ENCODE results near the gene TANGO6. TPM values are rescaled to one million over a fixed set of nuclear protein-coding genes. Genes with fewer than 3 reads are reported as not detected.
A peak's percentile ranks its signal among the peaks of the same experiment; 100 is the strongest.

Gene TANGO6
- total and polyA plus RNA-seq, 3 donors from 2014 or later, result 23.1 to 41.3 (median 39.4) TPM

DNA sequence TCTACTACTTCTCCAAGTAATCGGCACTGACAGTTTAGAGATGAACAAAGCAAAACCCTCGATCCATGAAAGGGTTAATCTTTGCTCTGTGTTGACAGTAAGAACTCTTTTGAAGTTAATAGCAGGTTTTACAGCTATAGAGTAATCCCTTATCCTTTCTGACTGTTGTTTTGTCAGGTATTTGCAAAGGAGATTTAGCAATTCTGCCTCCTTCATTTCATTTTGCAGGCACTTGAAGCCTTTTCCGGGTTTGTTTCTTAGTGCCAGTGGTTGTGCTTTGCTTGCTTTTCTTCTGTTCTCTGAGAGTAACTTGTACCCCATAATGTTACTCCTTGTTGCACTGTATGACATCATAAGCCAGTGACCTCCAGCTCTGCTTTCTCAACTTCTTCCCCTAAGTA lies 64.5 kb downstream of the TANGO6 start:
- Histone ChIP-seq H3K36me3 (ENCODE audit: low read depth, missing control alignments) (no peaks in the 10 kb centered on the region), H3K27me3 (no peaks in the 10 kb centered on the region), H3K4me3 (no peak overlapping the region), H3K27ac (peak overlapping the region in 1 of 2 donors; percentile 54), H3K4me1 (peaks cover 8% of the 10 kb centered on the region), H3K9me3 (no peaks in the 10 kb centered on the region)
- TF ChIP-seq, protein P1, sequence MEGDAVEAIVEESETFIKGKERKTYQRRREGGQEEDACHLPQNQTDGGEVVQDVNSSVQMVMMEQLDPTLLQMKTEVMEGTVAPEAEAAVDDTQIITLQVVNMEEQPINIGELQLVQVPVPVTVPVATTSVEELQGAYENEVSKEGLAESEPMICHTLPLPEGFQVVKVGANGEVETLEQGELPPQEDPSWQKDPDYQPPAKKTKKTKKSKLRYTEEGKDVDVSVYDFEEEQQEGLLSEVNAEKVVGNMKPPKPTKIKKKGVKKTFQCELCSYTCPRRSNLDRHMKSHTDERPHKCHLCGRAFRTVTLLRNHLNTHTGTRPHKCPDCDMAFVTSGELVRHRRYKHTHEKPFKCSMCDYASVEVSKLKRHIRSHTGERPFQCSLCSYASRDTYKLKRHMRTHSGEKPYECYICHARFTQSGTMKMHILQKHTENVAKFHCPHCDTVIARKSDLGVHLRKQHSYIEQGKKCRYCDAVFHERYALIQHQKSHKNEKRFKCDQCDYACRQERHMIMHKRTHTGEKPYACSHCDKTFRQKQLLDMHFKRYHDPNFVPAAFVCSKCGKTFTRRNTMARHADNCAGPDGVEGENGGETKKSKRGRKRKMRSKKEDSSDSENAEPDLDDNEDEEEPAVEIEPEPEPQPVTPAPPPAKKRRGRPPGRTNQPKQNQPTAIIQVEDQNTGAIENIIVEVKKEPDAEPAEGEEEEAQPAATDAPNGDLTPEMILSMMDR (IDR thresholded peaks at IDR 0.05), result no peak
- no peak for TF ChIP-seq POLR2A (IDR thresholded peaks at IDR 0.05)
- intact Hi-C loops (cut with DNase I; ENCODE audit: low total_unique reads), result no loop called here
- DNase-seq, result no peak
- 57 to 81% methylated on average over 3 of the region's 3 CpGs for WGBS, 2 donors

DNA sequence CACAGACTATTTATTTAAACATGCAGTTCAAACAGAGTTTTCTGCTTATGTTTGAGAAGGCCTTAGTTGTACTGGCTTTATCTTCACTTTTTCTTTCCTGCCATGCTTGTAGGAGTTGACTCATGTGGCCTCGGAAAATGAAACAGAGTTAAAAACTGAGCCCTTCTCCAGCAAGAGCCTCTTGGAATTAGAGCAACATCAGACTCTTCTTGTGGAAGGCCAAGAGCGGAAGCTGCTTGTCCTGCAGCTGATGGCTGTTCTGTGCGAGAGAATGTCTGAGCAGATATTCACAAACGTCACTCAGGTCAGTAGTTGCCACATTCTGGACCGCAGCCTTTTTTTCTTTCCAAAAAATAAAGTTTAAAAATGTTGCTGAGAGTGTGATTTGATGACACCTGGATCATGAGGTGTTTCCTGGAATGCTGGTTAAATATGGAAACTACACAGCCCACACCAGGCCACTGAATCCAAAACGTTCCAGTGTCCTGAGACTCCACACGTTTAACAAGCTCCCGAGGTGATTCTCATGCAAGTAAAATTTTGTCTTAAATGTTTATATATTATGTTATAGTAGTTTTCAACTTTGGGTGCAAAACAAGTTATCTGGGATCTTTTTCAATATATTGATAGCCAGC lies 65.9 kb downstream of the TANGO6 start:
- H3K27me3 ChIP-seq, result no peaks in the 10 kb centered on the region
- H3K4me3 ChIP-seq, result no peak overlapping the region
- DNase-seq, result peak; percentile 61
- no peak for TF ChIP-seq POLR2A (IDR thresholded peaks at IDR 0.05)
- TF ChIP-seq, protein P1 (IDR thresholded peaks at IDR 0.05), result no peak
- H3K4me1 ChIP-seq, result peaks cover 8% of the 10 kb centered on the region
- H3K9me3 ChIP-seq, result no peaks in the 10 kb centered on the region
- no peaks in the 10 kb centered on the region for H3K36me3 ChIP-seq (ENCODE audit: low read depth, missing control alignments)
- intact Hi-C loops (cut with DNase I; ENCODE audit: low total_unique reads), result no loop called here
- 62 to 71% methylated on average over 8 of the region's 8 CpGs for WGBS, 2 donors
- H3K27ac ChIP-seq, result no peak overlapping the region

DNA sequence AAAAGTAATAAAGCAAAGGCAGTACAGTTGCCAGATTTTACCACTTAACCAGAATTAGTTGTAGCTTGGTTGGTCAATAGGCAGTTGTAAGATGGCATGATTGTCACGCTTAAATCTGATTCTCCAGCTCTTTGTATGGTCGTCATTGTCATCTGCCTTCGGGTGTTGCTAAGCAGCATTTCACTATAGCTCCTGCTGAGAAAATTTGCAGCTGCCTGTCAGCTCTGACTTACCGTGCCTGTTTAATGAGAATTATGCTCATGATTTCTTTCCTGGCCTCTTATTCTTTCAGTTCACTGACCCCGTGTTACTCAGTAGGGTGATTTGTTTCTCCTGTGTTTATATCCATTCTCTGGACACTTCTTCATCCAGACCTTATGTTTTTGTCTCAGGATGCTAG lies 66.7 kb downstream of the TANGO6 start:
- 52 to 80% methylated on average over 5 of the region's 5 CpGs for WGBS, 2 donors
- intact Hi-C loops (cut with DNase I; ENCODE audit: low total_unique reads), result no loop called here
- no peak for TF ChIP-seq POLR2A (IDR thresholded peaks at IDR 0.05)
- TF ChIP-seq, protein P1 (IDR thresholded peaks at IDR 0.05), result no peak
- DNase-seq, result peak; percentile 27
- Histone ChIP-seq H3K4me3 (no peak overlapping the region), H3K9me3 (no peaks in the 10 kb centered on the region), H3K27me3 (no peaks in the 10 kb centered on the region), H3K27ac (peak overlapping the region in 1 of 2 donors; percentile 6), H3K4me1 (peaks cover 8% of the 10 kb centered on the region), H3K36me3 (ENCODE audit: low read depth, missing control alignments) (no peaks in the 10 kb centered on the region)

DNA sequence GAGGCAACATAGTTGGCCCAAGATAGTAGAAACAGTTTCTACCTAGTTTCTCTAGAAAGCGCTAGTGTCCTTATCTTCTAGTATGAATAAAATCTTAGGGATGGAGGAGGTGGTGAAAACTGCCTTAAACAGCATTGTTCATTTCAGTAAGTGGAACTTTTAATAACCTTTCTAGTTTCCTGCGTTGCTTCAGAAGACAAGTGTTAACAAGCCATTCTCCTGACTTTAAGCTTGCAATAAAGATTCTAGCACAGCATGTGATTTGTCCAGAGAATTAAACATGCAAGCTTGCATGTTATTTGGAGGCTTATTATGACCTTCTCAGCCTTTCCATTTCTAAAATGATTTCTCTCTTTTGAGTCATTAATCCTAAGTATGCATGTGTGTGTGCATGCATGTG lies 72.3 kb downstream of the TANGO6 start:
- DNase-seq, result no peak

More for the DNA sequence above, 72.3 kb downstream of the TANGO6 start:
- no peaks in the 10 kb centered on the region for H3K9me3 ChIP-seq
- no peaks in the 10 kb centered on the region for H3K27me3 ChIP-seq
- WGBS, 2 donors, result 55 to 75% methylated on average over 2 of the region's 2 CpGs
- intact Hi-C loops (cut with DNase I; ENCODE audit: low total_unique reads), result no loop called here
- no peaks in the 10 kb centered on the region for H3K36me3 ChIP-seq (ENCODE audit: low read depth, missing control alignments)
- TF ChIP-seq, protein P1 (IDR thresholded peaks at IDR 0.05), result no peak
- TF ChIP-seq POLR2A (IDR thresholded peaks at IDR 0.05), result no peak
- no peak overlapping the region for H3K4me3 ChIP-seq
- no peaks in the 10 kb centered on the region for H3K4me1 ChIP-seq
- no peak overlapping the region for H3K27ac ChIP-seq
